Body of pancreas (tissue), 4 donors: Measurements from ENCODE around the gene ZFP14. TPM values are rescaled to one million over a fixed set of nuclear protein-coding genes. Genes with fewer than 3 reads are reported as not detected.

Experiments used
- ATAC-seq: fragments of 150-250 bp; one replicate; pipeline ENCODE4 v1.9.1; 2016
- DNase-seq, 4 donors: peaks; one replicate each; pipeline ENCODE4 v3.0.0-alpha.2; 2019
- H3K27ac ChIP-seq, 4 donors: fragments of 200-600 bp; sonication (generic); 1 replicate in 3 of 4; 2 replicates in 1 of 4; pipeline versions ENCODE4 v1.5.1 to v1.6.1; 2016 to 2019; ENCODE audit warnings: mild to moderate bottlenecking in 1 of 4, mixed read lengths in 1 of 4, moderate library complexity in 1 of 4
- H3K27me3 ChIP-seq, 2 donors: fragments of 200-600 bp; sonication (generic); one replicate each; pipeline ENCODE4 v1.6.0; 2016; ENCODE audit warnings: mild to moderate bottlenecking in 1 of 2
- H3K36me3 ChIP-seq, 2 donors: fragments of 200-600 bp; sonication (generic); replicated peaks in 1 of 2; 2 replicates each; pipeline ENCODE4 v1.5.1; 2016; ENCODE audit warnings: low read depth in 2 of 2; ENCODE audit not compliant: insufficient read depth in 1 of 2
- H3K4me1 ChIP-seq: fragments of 200-600 bp; sonication (generic); one replicate; pipeline ENCODE4 v1.6.0; 2016
- H3K4me3 ChIP-seq, 2 donors: fragments of 200-600 bp; sonication (generic); 1 replicate in 1 of 2; 2 replicates in 1 of 2; pipeline ENCODE4 v1.5.1; 2016 to 2019
- H3K9me3 ChIP-seq, 3 donors: fragments of 200-600 bp; sonication (generic); 1 replicate in 2 of 3; 2 replicates in 1 of 3; pipeline ENCODE4 v1.5.1; 2016
- CTCF ChIP-seq, 7 experiments: fragments of 450-650 bp in 4 of 7; fragments of 200-600 bp in 3 of 7; sonication (generic) in 3 of 7; IDR thresholded peaks; one replicate each; pipeline ENCODE4 v1.5.1; 2016 to 2019; ENCODE audit warnings: antibody characterized with exemption in 7 of 7
- POLR2A ChIP-seq, 3 donors: fragments of 450-650 bp; IDR thresholded peaks; one replicate each; pipeline ENCODE4 v1.6.1; 2016; ENCODE audit warnings: antibody characterized with exemption in 3 of 3, mild to moderate bottlenecking in 2 of 3
- WGBS, 2 donors: methylation state at CpG; one replicate each; pipeline ENCODE4 v1.1.5; 2017; 5-methylcytosine and 5-hydroxymethylcytosine counted together
- intact Hi-C: fragments of 100-400 bp; cut with DNase I; formaldehyde crosslinking; loops from one replicate; pipeline ENCODE4 v1.15.1; 2023
- total RNA-seq, 2 donors: library from RNA; depleted of rRNA; stranded (reverse); fragments of >200 nt; gene quantifications; one replicate each; pipeline ENCODE4 v1.1.0, GENCODE V29; 2016

Gene ZFP14
- total RNA-seq, 2 donors from 2014 or later, result 0.99 to 4.4 TPM

DNA sequence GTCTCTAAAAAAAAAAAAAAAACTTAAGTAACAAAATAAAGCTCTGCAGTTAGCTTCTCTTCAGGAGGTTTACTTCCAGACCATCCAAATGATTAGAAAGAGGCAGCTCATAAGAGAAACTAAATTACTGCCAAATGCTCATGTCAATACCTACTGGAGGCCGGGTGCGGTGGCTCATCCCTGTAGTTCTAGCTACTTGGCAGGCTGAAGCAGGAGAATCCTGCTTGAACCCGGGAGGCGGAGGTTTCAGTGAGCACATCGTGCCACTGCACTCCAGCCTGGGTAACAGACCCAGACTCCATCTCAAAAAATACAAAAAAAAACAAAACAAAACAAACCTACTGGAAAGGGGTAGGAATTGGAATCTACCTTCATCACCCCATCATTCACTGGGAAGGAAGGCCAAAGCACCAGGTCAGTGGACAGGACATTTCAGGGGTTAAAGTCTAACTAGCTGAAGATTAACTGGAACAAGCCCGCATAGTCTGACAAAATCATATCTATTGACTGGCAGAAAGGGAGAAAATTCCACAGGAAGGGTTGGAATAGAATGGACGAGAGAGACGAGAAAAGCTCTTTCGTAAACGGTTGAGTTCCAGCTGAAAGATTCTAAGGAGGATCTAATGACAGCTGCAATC is 1.3 kb downstream of the ZFP14 start:
- TF ChIP-seq POLR2A (IDR thresholded peaks at IDR 0.05), result no peak
- TF ChIP-seq CTCF (IDR thresholded peaks at IDR 0.05), result no peak
- 35 to 46% methylated on average over 9 to 10 of the region's 10 CpGs for WGBS, 2 donors
- Histone ChIP-seq H3K4me1 (peaks cover 15% of the 10 kb centered on the region), H3K4me3 (no peak overlapping the region), H3K9me3 (no peaks in the 10 kb centered on the region), H3K27me3 (no peaks in the 10 kb centered on the region), H3K36me3 (no peaks in the 10 kb centered on the region), H3K27ac (peak overlapping the region in 3 of 4 donors; percentile 72 to 94 (median 84))
- no peak for ATAC-seq
- no peak for DNase-seq
- intact Hi-C loops, result no loop called here

DNA sequence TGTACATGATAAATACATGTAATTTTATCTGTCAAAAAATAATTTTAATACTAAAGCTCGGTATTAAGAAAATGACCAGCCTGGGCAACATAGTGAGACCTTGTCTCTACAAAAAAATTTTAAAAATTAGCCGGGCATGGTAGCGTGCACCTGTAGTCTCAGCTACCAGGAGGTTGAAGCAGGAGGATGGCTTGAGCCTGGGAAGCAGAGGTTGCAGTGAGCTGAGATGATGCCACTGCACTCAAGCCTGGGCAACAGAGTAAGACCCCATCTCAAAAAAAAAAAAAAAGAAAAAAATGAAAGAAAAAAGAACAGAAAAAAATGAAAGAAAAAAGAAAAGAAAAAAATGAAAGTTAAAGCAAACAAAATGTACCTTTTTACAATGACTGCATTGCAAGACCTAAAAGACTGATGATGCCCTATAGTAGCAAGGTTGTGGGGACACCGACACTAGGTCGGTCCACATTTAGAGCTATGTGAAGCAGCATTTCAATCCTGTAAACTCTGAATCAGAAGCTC is 5.3 kb downstream of the ZFP14 start:
- WGBS, 2 donors, result 92 to 97% methylated on average over 5 of the region's 5 CpGs

GRCh38 chr19:36371886-36372285 is 7.1 kb downstream of the ZFP14 start:
- intact Hi-C loops, result no loop called here
- no peak overlapping the region for H3K4me3 ChIP-seq
- no peak for TF ChIP-seq POLR2A (IDR thresholded peaks at IDR 0.05)
- no peak overlapping the region for H3K27ac ChIP-seq
- no peak for DNase-seq
- no peaks in the 10 kb centered on the region for H3K27me3 ChIP-seq
- ATAC-seq, result no peak
- H3K36me3 ChIP-seq, result peaks cover 0 to 2% of the 10 kb centered on the region in 2 donors
- H3K9me3 ChIP-seq, result no peaks in the 10 kb centered on the region
- no peaks in the 10 kb centered on the region for H3K4me1 ChIP-seq

More for the DNA sequence above, 5.3 kb downstream of the ZFP14 start:
- no peaks in the 10 kb centered on the region for H3K27me3 ChIP-seq
- no peaks in the 10 kb centered on the region for H3K9me3 ChIP-seq
- ATAC-seq (no peak), DNase-seq (no peak)
- H3K36me3 ChIP-seq, result no peaks in the 10 kb centered on the region
- intact Hi-C loops, result no loop called here
- H3K4me1 ChIP-seq, result peaks cover 10% of the 10 kb centered on the region
- no peak overlapping the region for H3K27ac ChIP-seq
- no peak for TF ChIP-seq CTCF (IDR thresholded peaks at IDR 0.05)
- TF ChIP-seq POLR2A (IDR thresholded peaks at IDR 0.05), result no peak
- no peak overlapping the region for H3K4me3 ChIP-seq

- 76 to 78% methylated on average over 6 of the region's 6 CpGs for WGBS, 2 donors
- Histone ChIP-seq H3K27ac (no peak overlapping the region), H3K9me3 (no peaks in the 10 kb centered on the region), H3K27me3 (no peaks in the 10 kb centered on the region), H3K36me3 (peaks cover 0 to 7% of the 10 kb centered on the region in 2 donors), H3K4me3 (no peak overlapping the region), H3K4me1 (no peaks in the 10 kb centered on the region)
- DNase-seq, result no peak
- ATAC-seq, result no peak
- intact Hi-C loops, result no loop called here
- TF ChIP-seq POLR2A (IDR thresholded peaks at IDR 0.05) (no peak), CTCF (IDR thresholded peaks at IDR 0.05) (no peak)
Observed at GRCh38 chr19:36363845-36364244, 15.2 kb downstream of the ZFP14 start.

DNA sequence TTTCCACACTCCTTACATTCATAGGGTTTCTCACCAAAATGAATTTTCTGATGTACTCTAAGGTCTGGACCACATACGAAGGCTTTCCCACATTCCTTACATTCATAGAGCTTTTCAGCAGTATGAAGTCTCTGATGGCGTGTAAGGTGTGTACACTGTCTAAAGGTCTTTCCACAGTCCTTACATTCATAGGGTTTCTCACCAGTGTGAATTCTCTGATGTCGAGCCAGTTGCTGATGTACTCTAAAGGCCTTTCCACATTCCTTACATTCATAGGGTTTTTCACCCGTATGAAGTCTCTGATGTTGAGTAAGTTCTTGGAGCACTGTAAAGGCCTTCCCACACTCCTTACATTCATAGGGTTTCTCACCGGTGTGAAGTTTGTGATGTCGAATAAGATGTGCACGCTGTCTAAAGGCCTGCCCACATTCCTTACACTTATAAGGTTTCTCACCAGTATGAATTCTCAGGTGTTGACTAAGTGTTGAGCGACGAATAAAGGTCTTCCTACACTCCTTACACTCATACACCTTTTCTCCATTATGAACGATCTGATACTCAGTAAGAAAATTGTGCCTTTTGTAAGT is 38.1 kb downstream of the ZFP14 start:
- peaks cover 0 to 32% (median 2%) of the 10 kb centered on the region in 3 donors for H3K9me3 ChIP-seq
- no peaks in the 10 kb centered on the region for H3K4me1 ChIP-seq
- ATAC-seq (no peak), DNase-seq (no peak)
- H3K4me3 ChIP-seq, result no peak overlapping the region
- H3K27me3 ChIP-seq, result no peaks in the 10 kb centered on the region
- H3K27ac ChIP-seq, result no peak overlapping the region
- TF ChIP-seq CTCF (IDR thresholded peaks at IDR 0.05), result no peak
- TF ChIP-seq POLR2A (IDR thresholded peaks at IDR 0.05), result no peak
- 93 to 96% methylated on average over 10 of the region's 10 CpGs for WGBS, 2 donors
- H3K36me3 ChIP-seq, result peaks cover 0 to 9% of the 10 kb centered on the region in 2 donors
- intact Hi-C loops, result no loop called here
